Spleen (tissue), 11 donors: Measurements from ENCODE around the gene MGST2. TPM values are rescaled to one million over a fixed set of nuclear protein-coding genes. Genes with fewer than 3 reads are reported as not detected.

ENCODE experiments used
- DNase-seq: peaks from one replicate; pipeline ENCODE4 v3.0.0-alpha.2; 2020
- H3K27ac ChIP-seq, 8 donors: fragments of 200-600 bp; sonication (generic) in 7 of 8; 1 replicate in 4 of 8; 2 replicates in 4 of 8; pipeline versions ENCODE4 v1.5.0 to v1.8.0; 2016 to 2021; ENCODE audit warnings: inconsistent platforms in 4 of 8, mild to moderate bottlenecking in 4 of 8, moderate library complexity in 1 of 8
- H3K27me3 ChIP-seq, 7 donors: fragments of 200-600 bp; sonication (generic) in 6 of 7; replicated peaks in 1 of 7; 1 replicate in 4 of 7; 2 replicates in 3 of 7; pipeline versions ENCODE4 v1.5.0 to v1.8.0; 2016 to 2021; ENCODE audit warnings: inconsistent platforms in 3 of 7, mild to moderate bottlenecking in 1 of 7
- H3K36me3 ChIP-seq, 6 donors: fragments of 200-600 bp; sonication (generic) in 5 of 6; 1 replicate in 4 of 6; 2 replicates in 2 of 6; pipeline versions ENCODE4 v1.5.0 to v1.8.0; 2016 to 2021; ENCODE audit warnings: inconsistent platforms in 2 of 6
- H3K4me1 ChIP-seq, 6 donors: fragments of 200-600 bp; sonication (generic) in 5 of 6; 1 replicate in 3 of 6; 2 replicates in 3 of 6; pipeline versions ENCODE4 v1.5.0 to v1.8.0; 2016 to 2021; ENCODE audit warnings: inconsistent platforms in 3 of 6
- H3K4me3 ChIP-seq, 8 donors: fragments of 200-600 bp; sonication (generic) in 7 of 8; 1 replicate in 4 of 8; 2 replicates in 4 of 8; pipeline versions ENCODE4 v1.5.0 to v1.8.0; 2016 to 2021; ENCODE audit warnings: inconsistent platforms in 4 of 8, mild to moderate bottlenecking in 4 of 8, moderate library complexity in 2 of 8
- H3K9me3 ChIP-seq, 8 donors: fragments of 200-600 bp; sonication (generic) in 7 of 8; 1 replicate in 4 of 8; 2 replicates in 4 of 8; pipeline versions ENCODE4 v1.5.0 to v1.8.0; 2016 to 2021; ENCODE audit warnings: inconsistent platforms in 4 of 8
- CTCF ChIP-seq, 11 experiments: fragments of 200-600 bp in 7 of 11; fragments of 450-650 bp in 4 of 11; sonication (generic) in 4 of 11; IDR thresholded peaks in 8 of 11; conservative IDR thresholded peaks in 3 of 11; 1 replicate in 7 of 11; 2 replicates in 4 of 11; pipeline versions ENCODE4 v1.4.0 to v1.8.0; 2016 to 2021; ENCODE audit warnings: antibody characterized with exemption in 11 of 11, inconsistent platforms in 4 of 11, mild to moderate bottlenecking in 1 of 11
- POLR2A ChIP-seq, 3 donors: fragments of 450-650 bp; IDR thresholded peaks; one replicate each; pipeline ENCODE4 v1.5.1; 2017; ENCODE audit warnings: antibody characterized with exemption in 3 of 3, mild to moderate bottlenecking in 1 of 3
- POLR2AphosphoS5 ChIP-seq, 3 donors: sonication (generic); formaldehyde crosslinking; IDR thresholded peaks; one replicate each; pipeline ENCODE4 v1.5.1; 2017; ENCODE audit warnings: antibody characterized with exemption in 3 of 3
- WGBS, 5 donors: extraction: QIAGEN DNeasy Blood & Tissue Kit in 3 of 5; methylation state at CpG; one replicate each; pipeline versions ENCODE4 v1.1.5 to v1.1.7; 2013 to 2018; 5-methylcytosine and 5-hydroxymethylcytosine counted together
- intact Hi-C: fragments of 100-400 bp; cut with DNase I; formaldehyde crosslinking; loops from one replicate; pipeline ENCODE4 v1.15.0; 2023; ENCODE audit warnings: low total_unique reads
- polyA plus RNA-seq, 3 donors: library from polyadenylated mRNA; stranded (reverse); fragments of 200-250 nt; gene quantifications; one replicate each; pipeline ENCODE4 v1.2.1, GENCODE V29; 2013
- total RNA-seq, 7 donors: library from RNA; depleted of rRNA in 3 of 7; stranded (reverse); fragments of >200 nt in 3 of 7; fragmentation: NEBNext Ultra II Directional in 4 of 7; extraction: Animal tissue kit (Norgen Biotek cat#: 25700) in 4 of 7; gene quantifications; one replicate each; pipeline versions ENCODE4 v1.1.0 to v1.2.1, GENCODE V29; 2016 to 2021
- donor health status: healthy with polysubstance abuse.
- donor health status: DM: no; HTN: no; CAD: no; lungs with moderate emphysema.
- donor health status: DM: no; HTN: no; CAD: no.
- donor health status: Bipolar disorder and iron deficiency.
- donor health status: healthy.
- donor health status: DM: no; HTN: no; CAD: no.
- donor health status: DM: yes; HTN: yes; CAD: no.

MGST2 gene
- total and polyA plus RNA-seq, 10 donors, result 26.9 to 114 (median 59.6) TPM

- peaks cover 7 to 61% (median 31%) of the 10 kb centered on the region in 6 donors for H3K4me1 ChIP-seq
- H3K27ac ChIP-seq, result peak overlapping the region in 1 of 8 donors; percentile 90
- H3K27me3 ChIP-seq, result no peaks in the 10 kb centered on the region
- no peaks in the 10 kb centered on the region for H3K36me3 ChIP-seq
- TF ChIP-seq POLR2AphosphoS5 (IDR thresholded peaks at IDR 0.05) (no peak), POLR2A (IDR thresholded peaks at IDR 0.05) (no peak)
- DNase-seq, result no peak
- H3K9me3 ChIP-seq, result no peaks in the 10 kb centered on the region
- intact Hi-C loops, result no loop called here
- WGBS, 5 donors, result 79 to 96% (median 86%) methylated on average over 1 of the region's 1 CpG
- no peak overlapping the region for H3K4me3 ChIP-seq
Measured at GRCh38 chr4:139663561-139664138, 2.0 kb upstream of the MGST2 start.

DNA sequence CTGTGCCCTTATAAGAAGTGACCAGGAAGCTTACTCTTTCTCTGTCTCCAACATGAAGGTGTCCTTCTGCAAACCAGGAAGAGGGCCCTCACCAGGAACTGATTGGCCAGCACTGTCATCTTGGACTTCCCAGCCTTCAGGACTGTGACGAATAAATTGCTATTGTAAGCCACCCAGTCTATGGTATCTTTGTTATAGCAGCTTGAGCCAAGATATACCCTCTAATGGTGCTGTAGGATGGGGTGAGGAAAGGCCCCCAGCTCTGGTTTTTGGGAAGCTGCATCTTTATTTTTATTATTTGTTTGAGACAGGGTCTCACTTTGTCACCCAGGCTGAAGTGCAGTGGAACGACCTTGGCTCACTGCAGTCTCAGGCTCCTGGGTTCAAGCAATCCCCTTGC is 1.2 kb upstream of the MGST2 start:
- intact Hi-C loops, result no loop called here
- WGBS, 5 donors, result 62 to 83% (median 80%) methylated on average over 2 of the region's 2 CpGs
- TF ChIP-seq POLR2AphosphoS5 (IDR thresholded peaks at IDR 0.05) (no peak), CTCF (IDR thresholded peaks at IDR 0.05 in 8 of 11, conservative IDR thresholded peaks at IDR 0.05 in 3 of 11) (no peak), POLR2A (IDR thresholded peaks at IDR 0.05) (no peak)
- Histone ChIP-seq H3K27me3 (no peaks in the 10 kb centered on the region), H3K27ac (peak overlapping the region in 7 of 8 donors; percentile 76 to 90 (median 84)), H3K4me3 (no peak overlapping the region), H3K4me1 (peaks cover 7 to 67% (median 32%) of the 10 kb centered on the region in 6 donors), H3K9me3 (no peaks in the 10 kb centered on the region), H3K36me3 (no peaks in the 10 kb centered on the region)
- no peak for DNase-seq

DNA sequence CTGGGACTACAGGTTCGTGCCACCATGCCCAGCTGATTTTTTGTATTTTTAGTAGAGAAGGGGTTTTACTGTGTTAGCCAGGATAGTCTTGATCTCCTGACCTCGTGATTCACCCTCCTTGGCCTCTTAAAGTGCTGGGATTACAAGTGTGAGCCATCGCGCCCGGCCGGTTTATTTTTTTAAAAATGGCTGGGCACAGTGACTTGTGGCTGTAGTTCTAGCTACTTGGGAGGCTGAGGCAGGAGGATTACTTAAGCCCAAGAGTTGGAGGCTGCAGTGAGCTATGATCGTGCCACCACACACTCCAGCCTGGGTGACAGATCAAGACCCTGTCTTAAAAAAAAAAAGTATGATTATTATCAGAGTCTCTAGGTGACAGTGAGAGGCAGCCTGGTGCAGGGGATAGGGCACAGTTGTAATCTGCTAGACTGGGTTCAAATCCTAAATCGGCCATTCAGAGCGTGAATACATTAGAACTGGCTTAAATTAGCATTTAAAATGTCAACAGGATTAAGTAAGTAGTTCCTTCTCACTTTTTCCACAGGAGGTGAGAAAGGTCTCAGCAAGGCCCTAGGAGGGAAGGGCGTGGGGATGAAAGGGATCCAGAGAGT is 435 bp upstream of the MGST2 start:
- no peak for DNase-seq
- TF ChIP-seq POLR2AphosphoS5 (IDR thresholded peaks at IDR 0.05) (no peak), CTCF (IDR thresholded peaks at IDR 0.05 in 8 of 11, conservative IDR thresholded peaks at IDR 0.05 in 3 of 11) (no peak), POLR2A (IDR thresholded peaks at IDR 0.05) (no peak)
- H3K27ac ChIP-seq, result peak overlapping the region; percentile 76 to 90 (median 82)
- no peaks in the 10 kb centered on the region for H3K36me3 ChIP-seq
- WGBS, 5 donors, result 48 to 61% (median 60%) methylated on average over 10 of the region's 10 CpGs
- intact Hi-C loops, result no loop called here
- H3K9me3 ChIP-seq, result no peaks in the 10 kb centered on the region
- no peaks in the 10 kb centered on the region for H3K27me3 ChIP-seq
- peak overlapping the region; percentile 44 to 74 (median 51) for H3K4me3 ChIP-seq
- peaks cover 7 to 62% (median 33%) of the 10 kb centered on the region in 6 donors for H3K4me1 ChIP-seq

GRCh38 chr4:139666735-139667281 is 1.2 kb downstream of the MGST2 start:
- Histone ChIP-seq H3K27me3 (no peaks in the 10 kb centered on the region), H3K4me3 (peak overlapping the region; percentile 44 to 74 (median 51)), H3K4me1 (peaks cover 7 to 48% (median 26%) of the 10 kb centered on the region in 6 donors), H3K27ac (peak overlapping the region; percentile 42 to 90 (median 82)), H3K9me3 (no peaks in the 10 kb centered on the region), H3K36me3 (peaks cover 0 to 5% (median 0%) of the 10 kb centered on the region in 6 donors)
- WGBS, 5 donors, result 18 to 30% (median 21%) methylated on average over 11 of the region's 11 CpGs
- no peak for DNase-seq
- TF ChIP-seq POLR2AphosphoS5 (IDR thresholded peaks at IDR 0.05), result no peak
- intact Hi-C loops, result no loop called here

DNA sequence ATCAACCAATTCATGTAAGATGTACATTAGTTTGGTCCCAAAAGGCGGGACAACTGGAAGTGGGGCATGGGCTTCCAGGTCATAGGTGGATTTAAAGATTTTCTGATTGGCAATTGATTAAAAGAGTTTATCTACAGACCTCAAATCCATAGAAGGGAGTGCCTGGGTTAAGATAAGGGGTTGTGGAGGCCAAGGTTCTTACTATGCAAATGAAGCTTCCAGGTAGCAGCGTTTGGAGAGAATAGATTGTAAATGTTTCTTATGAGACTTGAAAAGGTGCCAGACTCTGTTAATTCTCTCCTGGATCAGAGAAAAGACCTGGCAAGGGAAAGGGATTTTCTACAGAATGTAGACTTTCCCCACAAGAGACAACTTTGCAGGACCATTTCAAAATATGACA is 2.4 kb downstream of the MGST2 start:
- WGBS, 5 donors, result 80 to 85% (median 82%) methylated on average over 2 of the region's 2 CpGs
- H3K4me1 ChIP-seq, result peaks cover 7 to 48% (median 26%) of the 10 kb centered on the region in 6 donors

More for the DNA sequence above, 2.4 kb downstream of the MGST2 start:
- no peaks in the 10 kb centered on the region for H3K27me3 ChIP-seq
- no peak for TF ChIP-seq CTCF (IDR thresholded peaks at IDR 0.05 in 8 of 11, conservative IDR thresholded peaks at IDR 0.05 in 3 of 11)
- TF ChIP-seq POLR2AphosphoS5 (IDR thresholded peaks at IDR 0.05), result no peak
- TF ChIP-seq POLR2A (IDR thresholded peaks at IDR 0.05), result no peak
- peaks cover 0 to 17% (median 0%) of the 10 kb centered on the region in 6 donors for H3K36me3 ChIP-seq
- intact Hi-C loops, result no loop called here
- no peaks in the 10 kb centered on the region for H3K9me3 ChIP-seq
- peak overlapping the region in 3 of 8 donors; percentile 51 to 74 (median 71) for H3K4me3 ChIP-seq
- no peak for DNase-seq
- H3K27ac ChIP-seq, result peak overlapping the region in 2 of 8 donors; percentile 86 to 90
